Spleen (tissue), 11 donors: Measurements from ENCODE around the gene ELP1. TPM values are rescaled to one million over a fixed set of nuclear protein-coding genes. Genes with fewer than 3 reads are reported as not detected.

Experiments
- DNase-seq: peaks from one replicate; pipeline ENCODE4 v3.0.0-alpha.2; 2020
- H3K27ac ChIP-seq, 8 donors: fragments of 200-600 bp; sonication (generic) in 7 of 8; 1 replicate in 4 of 8; 2 replicates in 4 of 8; pipeline versions ENCODE4 v1.5.0 to v1.8.0; 2016 to 2021; ENCODE audit warnings: inconsistent platforms in 4 of 8, mild to moderate bottlenecking in 4 of 8, moderate library complexity in 1 of 8
- H3K27me3 ChIP-seq, 7 donors: fragments of 200-600 bp; sonication (generic) in 6 of 7; replicated peaks in 1 of 7; 1 replicate in 4 of 7; 2 replicates in 3 of 7; pipeline versions ENCODE4 v1.5.0 to v1.8.0; 2016 to 2021; ENCODE audit warnings: inconsistent platforms in 3 of 7, mild to moderate bottlenecking in 1 of 7
- H3K36me3 ChIP-seq, 6 donors: fragments of 200-600 bp; sonication (generic) in 5 of 6; 1 replicate in 4 of 6; 2 replicates in 2 of 6; pipeline versions ENCODE4 v1.5.0 to v1.8.0; 2016 to 2021; ENCODE audit warnings: inconsistent platforms in 2 of 6
- H3K4me1 ChIP-seq, 6 donors: fragments of 200-600 bp; sonication (generic) in 5 of 6; 1 replicate in 3 of 6; 2 replicates in 3 of 6; pipeline versions ENCODE4 v1.5.0 to v1.8.0; 2016 to 2021; ENCODE audit warnings: inconsistent platforms in 3 of 6
- H3K4me3 ChIP-seq, 8 donors: fragments of 200-600 bp; sonication (generic) in 7 of 8; 1 replicate in 4 of 8; 2 replicates in 4 of 8; pipeline versions ENCODE4 v1.5.0 to v1.8.0; 2016 to 2021; ENCODE audit warnings: inconsistent platforms in 4 of 8, mild to moderate bottlenecking in 4 of 8, moderate library complexity in 2 of 8
- H3K9me3 ChIP-seq, 8 donors: fragments of 200-600 bp; sonication (generic) in 7 of 8; 1 replicate in 4 of 8; 2 replicates in 4 of 8; pipeline versions ENCODE4 v1.5.0 to v1.8.0; 2016 to 2021; ENCODE audit warnings: inconsistent platforms in 4 of 8
- CTCF ChIP-seq, 11 experiments: fragments of 200-600 bp in 7 of 11; fragments of 450-650 bp in 4 of 11; sonication (generic) in 4 of 11; IDR thresholded peaks in 8 of 11; conservative IDR thresholded peaks in 3 of 11; 1 replicate in 7 of 11; 2 replicates in 4 of 11; pipeline versions ENCODE4 v1.4.0 to v1.8.0; 2016 to 2021; ENCODE audit warnings: antibody characterized with exemption in 11 of 11, inconsistent platforms in 4 of 11, mild to moderate bottlenecking in 1 of 11
- POLR2A ChIP-seq, 3 donors: fragments of 450-650 bp; IDR thresholded peaks; one replicate each; pipeline ENCODE4 v1.5.1; 2017; ENCODE audit warnings: antibody characterized with exemption in 3 of 3, mild to moderate bottlenecking in 1 of 3
- POLR2AphosphoS5 ChIP-seq, 3 donors: sonication (generic); formaldehyde crosslinking; IDR thresholded peaks; one replicate each; pipeline ENCODE4 v1.5.1; 2017; ENCODE audit warnings: antibody characterized with exemption in 3 of 3
- WGBS, 5 donors: extraction: QIAGEN DNeasy Blood & Tissue Kit in 3 of 5; methylation state at CpG; one replicate each; pipeline versions ENCODE4 v1.1.5 to v1.1.7; 2013 to 2018; 5-methylcytosine and 5-hydroxymethylcytosine counted together
- intact Hi-C: fragments of 100-400 bp; cut with DNase I; formaldehyde crosslinking; loops from one replicate; pipeline ENCODE4 v1.15.0; 2023; ENCODE audit warnings: low total_unique reads
- polyA plus RNA-seq, 3 donors: library from polyadenylated mRNA; stranded (reverse); fragments of 200-250 nt; gene quantifications; one replicate each; pipeline ENCODE4 v1.2.1, GENCODE V29; 2013
- total RNA-seq, 7 donors: library from RNA; depleted of rRNA in 3 of 7; stranded (reverse); fragments of >200 nt in 3 of 7; fragmentation: NEBNext Ultra II Directional in 4 of 7; extraction: Animal tissue kit (Norgen Biotek cat#: 25700) in 4 of 7; gene quantifications; one replicate each; pipeline versions ENCODE4 v1.1.0 to v1.2.1, GENCODE V29; 2016 to 2021
- donor health status: healthy with polysubstance abuse.
- donor health status: DM: no; HTN: no; CAD: no; lungs with moderate emphysema.
- donor health status: DM: no; HTN: no; CAD: no.
- donor health status: Bipolar disorder and iron deficiency.
- donor health status: healthy.
- donor health status: DM: no; HTN: no; CAD: no.
- donor health status: DM: yes; HTN: yes; CAD: no.

The ELP1 gene
- total and polyA plus RNA-seq, 10 donors: 9.9 to 30.5 (median 17.6) TPM

GRCh38 chr9:108956631-108957026, 22.7 kb upstream of the ELP1 start:
- Histone ChIP-seq H3K4me1 (peaks cover 0 to 8% (median 3%) of the 10 kb centered on the region in 6 donors), H3K27ac (no peak overlapping the region), H3K36me3 (peaks cover 0 to 6% (median 0%) of the 10 kb centered on the region in 6 donors), H3K9me3 (no peaks in the 10 kb centered on the region), H3K27me3 (no peaks in the 10 kb centered on the region), H3K4me3 (no peak overlapping the region)
- no peak for DNase-seq
- no peak for TF ChIP-seq POLR2A (IDR thresholded peaks at IDR 0.05)
- TF ChIP-seq POLR2AphosphoS5 (IDR thresholded peaks at IDR 0.05): no peak
- no peak for TF ChIP-seq CTCF (IDR thresholded peaks at IDR 0.05 in 8 of 11, conservative IDR thresholded peaks at IDR 0.05 in 3 of 11)
- intact Hi-C loops: no loop called here

- Histone ChIP-seq H3K27me3 (no peaks in the 10 kb centered on the region), H3K4me3 (no peak overlapping the region), H3K4me1 (peaks cover 0 to 8% (median 3%) of the 10 kb centered on the region in 6 donors), H3K36me3 (peaks cover 0 to 6% (median 0%) of the 10 kb centered on the region in 6 donors), H3K9me3 (no peaks in the 10 kb centered on the region), H3K27ac (no peak overlapping the region)
- no peak for DNase-seq
- 86 to 91% (median 89%) methylated on average over 4 of the region's 4 CpGs for WGBS, 5 donors
- intact Hi-C loops: no loop called here
- TF ChIP-seq CTCF (IDR thresholded peaks at IDR 0.05 in 8 of 11, conservative IDR thresholded peaks at IDR 0.05 in 3 of 11): no peak
- no peak for TF ChIP-seq POLR2AphosphoS5 (IDR thresholded peaks at IDR 0.05)
- TF ChIP-seq POLR2A (IDR thresholded peaks at IDR 0.05): no peak
Observed at GRCh38 chr9:108956022-108956630, 22.2 kb upstream of the ELP1 start.

GRCh38 chr9:108953983-108954574, 20.2 kb upstream of the ELP1 start:
- Histone ChIP-seq H3K4me1 (peaks cover 0 to 8% (median 3%) of the 10 kb centered on the region in 6 donors), H3K36me3 (no peaks in the 10 kb centered on the region), H3K27me3 (no peaks in the 10 kb centered on the region), H3K27ac (peak overlapping the region in 1 of 8 donors; percentile 30), H3K9me3 (no peaks in the 10 kb centered on the region), H3K4me3 (no peak overlapping the region)
- 3 to 7% (median 5%) methylated on average over 3 of the region's 3 CpGs for WGBS, 5 donors
- peak; percentile 29 to 73 (median 64) for TF ChIP-seq CTCF (IDR thresholded peaks at IDR 0.05 in 8 of 11, conservative IDR thresholded peaks at IDR 0.05 in 3 of 11)
- no peak for TF ChIP-seq POLR2A (IDR thresholded peaks at IDR 0.05)
- no peak for TF ChIP-seq POLR2AphosphoS5 (IDR thresholded peaks at IDR 0.05)
- DNase-seq: no peak
- intact Hi-C loops: no loop called here

GRCh38 chr9:108951578-108951977, 17.7 kb upstream of the ELP1 start:
- WGBS, 5 donors: 68 to 91% (median 90%) methylated on average over 2 of the region's 2 CpGs
- Histone ChIP-seq H3K4me3 (no peak overlapping the region), H3K9me3 (no peaks in the 10 kb centered on the region), H3K36me3 (no peaks in the 10 kb centered on the region), H3K27me3 (no peaks in the 10 kb centered on the region), H3K4me1 (peaks cover 0 to 8% (median 3%) of the 10 kb centered on the region in 6 donors), H3K27ac (no peak overlapping the region)
- DNase-seq: no peak
- intact Hi-C loops: no loop called here
- TF ChIP-seq CTCF (IDR thresholded peaks at IDR 0.05 in 8 of 11, conservative IDR thresholded peaks at IDR 0.05 in 3 of 11): no peak
